H9 (cell line): Measurements from ENCODE around the gene NKPD1. TPM values are rescaled to one million over a fixed set of nuclear protein-coding genes. Genes with fewer than 3 reads are reported as not detected.

Experiments
- DNase-seq: peaks from one replicate; pipeline ENCODE4 v3.0.0-alpha.2; 2017
- H2AFZ ChIP-seq: one replicate; pipeline ENCODE4 v1.6.1; 2013; ENCODE audit warnings: mild to moderate bottlenecking, low read length, control low read depth, moderate library complexity
- H2AK5ac ChIP-seq: 2 replicates; pipeline ENCODE4 v1.6.1; 2013; ENCODE audit warnings: low read length, control low read depth, mixed read lengths; ENCODE audit not compliant: insufficient read length
- H2BK120ac ChIP-seq: one replicate; pipeline ENCODE4 v1.6.1; 2013; ENCODE audit warnings: low read depth, mild to moderate bottlenecking, low read length, control low read depth, inconsistent platforms; ENCODE audit not compliant: poor library complexity, severe bottlenecking
- H2BK12ac ChIP-seq: 2 replicates; pipeline ENCODE4 v1.6.1; 2013; ENCODE audit warnings: low read length, control low read depth, mixed read lengths, low read depth; ENCODE audit not compliant: insufficient read length
- H2BK15ac ChIP-seq: 2 replicates; pipeline ENCODE4 v1.6.1; 2013; ENCODE audit warnings: low read depth, low read length, control low read depth
- H2BK20ac ChIP-seq: one replicate; pipeline ENCODE4 v1.6.1; 2013; ENCODE audit warnings: low read depth, mild to moderate bottlenecking, low read length, control low read depth, inconsistent platforms; ENCODE audit not compliant: poor library complexity, severe bottlenecking
- H2BK5ac ChIP-seq: 2 replicates; pipeline ENCODE4 v1.6.1; 2013; ENCODE audit warnings: low read length, control low read depth, mixed read lengths; ENCODE audit not compliant: insufficient read length
- H3K14ac ChIP-seq: 2 replicates; pipeline ENCODE4 v1.6.1; 2013; ENCODE audit warnings: low read length, control low read depth; ENCODE audit not compliant: insufficient read depth
- H3K18ac ChIP-seq: 2 replicates; pipeline ENCODE4 v1.6.1; 2013; ENCODE audit warnings: low read depth, mild to moderate bottlenecking, mixed read lengths, low read length, control low read depth; ENCODE audit not compliant: insufficient read length
- H3K23ac ChIP-seq: 2 replicates; pipeline ENCODE4 v1.6.1; 2013; ENCODE audit warnings: low read length, control low read depth, mixed read lengths, low read depth; ENCODE audit not compliant: insufficient read length
- H3K23me2 ChIP-seq: 2 replicates; pipeline ENCODE4 v1.6.1; 2013; ENCODE audit warnings: low read depth, mild to moderate bottlenecking, mixed read lengths, low read length, control low read depth; ENCODE audit not compliant: insufficient read length, poor library complexity, severe bottlenecking
- H3K27ac ChIP-seq: 2 replicates; pipeline ENCODE4 v1.5.1; 2013; ENCODE audit warnings: low read length, control low read depth, mixed read lengths, low read depth; ENCODE audit not compliant: insufficient read length
- H3K27me3 ChIP-seq: 2 replicates; pipeline ENCODE4 v1.6.1; 2013; ENCODE audit warnings: low read length, control low read depth, inconsistent platforms; ENCODE audit not compliant: insufficient read depth
- H3K4ac ChIP-seq: 2 replicates; pipeline ENCODE4 v1.6.1; 2013; ENCODE audit warnings: low read depth, mild to moderate bottlenecking, control low read depth, inconsistent platforms, low read length, moderate library complexity
- H3K4me1 ChIP-seq: 2 replicates; pipeline ENCODE4 v1.6.1; 2013; ENCODE audit warnings: low read length, control low read depth, inconsistent platforms; ENCODE audit not compliant: insufficient read depth
- H3K4me2 ChIP-seq: 2 replicates; pipeline ENCODE4 v1.6.1; 2013; ENCODE audit warnings: low read length, control low read depth, mixed read lengths; ENCODE audit not compliant: insufficient read length, insufficient read depth
- H3K56ac ChIP-seq: 2 replicates; pipeline ENCODE4 v1.6.1; 2013; ENCODE audit warnings: low read depth, mild to moderate bottlenecking, mixed read lengths, low read length, control low read depth; ENCODE audit not compliant: insufficient read length
- H3K79me1 ChIP-seq: 2 replicates; pipeline ENCODE4 v1.6.1; 2013; ENCODE audit warnings: low read depth, mild to moderate bottlenecking, moderate library complexity, low read length, control low read depth, inconsistent platforms; ENCODE audit not compliant: insufficient read depth, poor library complexity, severe bottlenecking
- H3K79me2 ChIP-seq: 2 replicates; pipeline ENCODE4 v1.6.1; 2013; ENCODE audit warnings: low read length, control low read depth, inconsistent platforms; ENCODE audit not compliant: insufficient read depth
- H3K9ac ChIP-seq: 2 replicates; pipeline ENCODE4 v1.6.1; 2013; ENCODE audit warnings: low read length, control low read depth, mixed read lengths; ENCODE audit not compliant: insufficient read length; ENCODE audit errors: extremely low read depth
- H3K9me3 ChIP-seq: one replicate; pipeline ENCODE4 v1.6.1; 2013; ENCODE audit warnings: low read depth, low read length, inconsistent platforms; ENCODE audit not compliant: control insufficient read depth
- H3T11ph ChIP-seq: one replicate; pipeline ENCODE4 v1.6.1; 2013; ENCODE audit warnings: mild to moderate bottlenecking, low read length, control low read depth, inconsistent platforms
- H4K20me1 ChIP-seq: one replicate; pipeline ENCODE4 v1.6.1; 2013; ENCODE audit not compliant: control insufficient read depth, insufficient read length, insufficient read depth
- H4K5ac ChIP-seq: 2 replicates; pipeline ENCODE4 v1.6.1; 2013; ENCODE audit warnings: low read depth, mild to moderate bottlenecking, mixed read lengths, low read length, control low read depth; ENCODE audit not compliant: insufficient read length
- H4K8ac ChIP-seq: replicated peaks from 2 replicates; pipeline ENCODE4 v1.6.1; 2013; ENCODE audit warnings: low read length, control low read depth, mixed read lengths, low read depth; ENCODE audit not compliant: insufficient read length
- H4K91ac ChIP-seq: 2 replicates; pipeline ENCODE4 v1.6.1; 2013; ENCODE audit warnings: low read depth, mild to moderate bottlenecking, moderate library complexity, mixed read lengths, low read length, control low read depth; ENCODE audit not compliant: insufficient read length
- H3K27ac Mint-ChIP-seq, 3 experiments: 2 replicates in 2 of 3; 3 replicates in 1 of 3; pipeline ENCODE4 v1.8.0; 2020 to 2021; ENCODE audit warnings: mixed read lengths in 3 of 3, mild to moderate bottlenecking in 1 of 3, moderate library complexity in 1 of 3
- H3K27me3 Mint-ChIP-seq: 2 replicates; pipeline ENCODE4 v1.8.0; 2021; ENCODE audit warnings: low read depth, mild to moderate bottlenecking, moderate library complexity, mixed read lengths
- H3K36me3 Mint-ChIP-seq, 3 experiments: 2 replicates in 2 of 3; 3 replicates in 1 of 3; pipeline ENCODE4 v1.8.0; 2020 to 2021; ENCODE audit warnings: low read depth in 3 of 3, mixed read lengths in 3 of 3; ENCODE audit not compliant: insufficient read depth in 1 of 3
- H3K4me1 Mint-ChIP-seq, 2 experiments: 2 replicates each; pipeline ENCODE4 v1.8.0; 2020; ENCODE audit warnings: mixed read lengths in 2 of 2
- H3K4me3 Mint-ChIP-seq, 2 experiments: 2 replicates in 1 of 2; 3 replicates in 1 of 2; pipeline ENCODE4 v1.8.0; 2020 to 2021; ENCODE audit warnings: mild to moderate bottlenecking in 2 of 2, mixed read lengths in 2 of 2, moderate library complexity in 1 of 2
- H3K9me3 Mint-ChIP-seq, 2 experiments: 2 replicates in 1 of 2; 3 replicates in 1 of 2; pipeline ENCODE4 v1.8.0; 2020; ENCODE audit warnings: mild to moderate bottlenecking in 2 of 2, mixed read lengths in 2 of 2, moderate library complexity in 1 of 2
- CTCF ChIP-seq: fragments of 200-600 bp; sonication (generic); conservative IDR thresholded peaks from 3 replicates; pipeline ENCODE4 v1.8.0; 2021; ENCODE audit warnings: antibody characterized with exemption, mild to moderate bottlenecking
- WGBS: extraction: QIAGEN DNeasy Blood & Tissue Kit; methylation state at CpG from one replicate; pipeline ENCODE4 v1.1.7; 2013; ENCODE audit warnings: missing lambda C conversion rate, low lambda C conversion rate, mixed read lengths; ENCODE audit not compliant: insufficient read length; ENCODE audit errors: extremely low coverage; 5-methylcytosine and 5-hydroxymethylcytosine counted together
- total RNA-seq: library from RNA; stranded (reverse); gene quantifications from 2 replicates; pipeline ENCODE4 v1.2.1, GENCODE V29; 2021

NKPD1 gene
- total RNA-seq, 1 experiment from 2014 or later: 0.17 TPM

GRCh38 chr19:45140144-45140503, 20.7 kb downstream of the NKPD1 start:
- H3K4ac ChIP-seq: no peak overlapping the region
- no peak overlapping the region for H3K4me2 ChIP-seq
- H2AFZ ChIP-seq: no peak overlapping the region
- H3K56ac ChIP-seq: no peak overlapping the region
- H3K9ac ChIP-seq: no peak overlapping the region
- H4K5ac ChIP-seq: no peak overlapping the region
- no peaks in the 10 kb centered on the region for H3K79me1 ChIP-seq
- H2BK12ac ChIP-seq: no peak overlapping the region
- no peak overlapping the region for H3K27ac ChIP-seq
- no peak overlapping the region for H3T11ph ChIP-seq
- H4K91ac ChIP-seq: no peak overlapping the region
- H3K4me1 ChIP-seq: no peaks in the 10 kb centered on the region
- H2AK5ac ChIP-seq: no peak overlapping the region
- Mint-ChIP-seq H3K27me3 (no peaks in the 10 kb centered on the region), H3K27ac (peak overlapping the region in 1 of 3 experiments; percentile 90; a peak in 1 of 7 replicates), H3K9me3 (no peaks in the 10 kb centered on the region), H3K4me1 (peaks cover 23 to 24% of the 10 kb centered on the region in 2 experiments), H3K4me3 (no peak overlapping the region), H3K36me3 (peaks cover 10 to 27% (median 25%) of the 10 kb centered on the region in 3 experiments; a peak in 6 of 7 replicates)
- no peak overlapping the region for H2BK20ac ChIP-seq
- no peak for TF ChIP-seq CTCF
- no peak overlapping the region for H2BK15ac ChIP-seq
- H2BK120ac ChIP-seq: no peak overlapping the region
- H2BK5ac ChIP-seq: no peak overlapping the region
- H3K23me2 ChIP-seq: no peaks in the 10 kb centered on the region
- H3K79me2 ChIP-seq: no peaks in the 10 kb centered on the region
- no peak overlapping the region for H3K23ac ChIP-seq
- H4K8ac ChIP-seq: no peak overlapping the region
- H3K27me3 ChIP-seq: no peaks in the 10 kb centered on the region
- no CpG with 5 or more reads among the region's 8 CpGs for WGBS
- H4K20me1 ChIP-seq: no peaks in the 10 kb centered on the region
- no peaks in the 10 kb centered on the region for H3K9me3 ChIP-seq
- no peak overlapping the region for H3K18ac ChIP-seq
- no peak overlapping the region; the same call in 1 of the 2 replicates for H3K14ac ChIP-seq
- no peak for DNase-seq
